ENCODE data around the gene NECTIN2.

- TF ChIP-seq EZH2 (IDR thresholded peaks at IDR 0.05; ENCODE audit: low read length, unreplicated experiment): no peak
- TF ChIP-seq, protein P1, sequence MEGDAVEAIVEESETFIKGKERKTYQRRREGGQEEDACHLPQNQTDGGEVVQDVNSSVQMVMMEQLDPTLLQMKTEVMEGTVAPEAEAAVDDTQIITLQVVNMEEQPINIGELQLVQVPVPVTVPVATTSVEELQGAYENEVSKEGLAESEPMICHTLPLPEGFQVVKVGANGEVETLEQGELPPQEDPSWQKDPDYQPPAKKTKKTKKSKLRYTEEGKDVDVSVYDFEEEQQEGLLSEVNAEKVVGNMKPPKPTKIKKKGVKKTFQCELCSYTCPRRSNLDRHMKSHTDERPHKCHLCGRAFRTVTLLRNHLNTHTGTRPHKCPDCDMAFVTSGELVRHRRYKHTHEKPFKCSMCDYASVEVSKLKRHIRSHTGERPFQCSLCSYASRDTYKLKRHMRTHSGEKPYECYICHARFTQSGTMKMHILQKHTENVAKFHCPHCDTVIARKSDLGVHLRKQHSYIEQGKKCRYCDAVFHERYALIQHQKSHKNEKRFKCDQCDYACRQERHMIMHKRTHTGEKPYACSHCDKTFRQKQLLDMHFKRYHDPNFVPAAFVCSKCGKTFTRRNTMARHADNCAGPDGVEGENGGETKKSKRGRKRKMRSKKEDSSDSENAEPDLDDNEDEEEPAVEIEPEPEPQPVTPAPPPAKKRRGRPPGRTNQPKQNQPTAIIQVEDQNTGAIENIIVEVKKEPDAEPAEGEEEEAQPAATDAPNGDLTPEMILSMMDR (conservative IDR thresholded peaks at IDR 0.05; ENCODE audit: low read depth, low read length): no peak
- no peak for TF ChIP-seq EZH2phosphoT487 (IDR thresholded peaks at IDR 0.05; ENCODE audit: borderline replicate concordance, low read length)
These were observed 36.0 kb downstream of the NECTIN2 start for GRCh38 chr19:44882063-44882462.

Data from PC-3 (cell line).